Measurements from ENCODE around the gene KCNQ1. TPM values are rescaled to one million over a fixed set of nuclear protein-coding genes. Genes with fewer than 3 reads are reported as not detected.
A peak's percentile ranks its signal among the peaks of the same experiment; 100 is the strongest.

Gene KCNQ1
- polyA plus RNA-seq, 4 donors = 18.4 to 54.4 (median 21.3) TPM

DNA sequence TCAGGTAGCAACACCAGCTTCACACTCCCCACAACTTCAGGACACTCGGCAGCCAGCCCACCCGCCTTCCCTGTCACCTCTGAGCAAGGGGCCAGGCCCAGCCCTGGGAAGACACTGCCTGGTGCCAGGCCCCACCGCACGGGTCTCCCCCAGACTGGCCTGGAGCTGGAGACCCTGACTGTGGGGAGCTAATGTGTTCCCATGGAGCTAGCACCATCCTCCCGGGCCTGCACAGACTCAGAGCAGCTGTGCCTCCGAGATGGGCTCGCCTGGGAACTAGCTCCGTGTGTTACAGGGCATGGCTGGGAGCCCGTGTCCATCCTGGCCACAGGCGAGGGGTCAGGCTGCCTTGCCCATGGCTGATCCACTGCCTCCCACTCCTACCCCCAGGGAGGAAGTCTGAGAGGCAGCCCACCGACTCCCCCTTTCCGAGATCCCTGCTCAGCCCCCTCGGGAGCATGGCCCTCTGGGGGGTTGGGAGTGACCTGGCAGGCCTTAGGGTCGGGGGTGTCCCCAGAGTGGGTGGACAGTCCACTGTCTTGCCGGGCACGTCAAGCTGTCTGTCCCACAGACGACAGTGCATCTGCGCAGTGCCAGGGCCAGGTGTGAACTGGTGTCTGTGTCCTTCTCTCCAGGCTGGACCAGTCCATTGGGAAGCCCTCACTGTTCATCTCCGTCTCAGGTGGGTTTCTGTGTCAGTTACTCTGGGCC, 331.7 kb downstream of the KCNQ1 start:
- no peaks in the 10 kb centered on the region for H3K27me3 ChIP-seq (ENCODE audit: control insufficient read depth in 3 of 3, insufficient read depth in 3 of 3, low read length in 3 of 3)
- no peak overlapping the region for H3K27ac ChIP-seq (ENCODE audit: low read depth in 1 of 3, low read length in 2 of 3)
- no peaks in the 10 kb centered on the region for H3K9me3 ChIP-seq (ENCODE audit: control insufficient read depth in 2 of 2, insufficient read depth in 1 of 2, low read depth in 1 of 2, low read length in 1 of 2)
- FAIRE-seq = no peak
- no peak overlapping the region for H3K4me3 ChIP-seq (ENCODE audit: low read depth in 1 of 3, low read length in 3 of 3)
- peaks cover 0 to 50% (median 0%) of the 10 kb centered on the region in 3 donors for H3K4me1 ChIP-seq (ENCODE audit: control insufficient read depth in 3 of 3, insufficient read depth in 2 of 3, low read depth in 1 of 3, low read length in 2 of 3)
- H3K36me3 ChIP-seq (ENCODE audit: control insufficient read depth in 3 of 3, insufficient read depth in 2 of 3, low read depth in 1 of 3, low read length in 3 of 3) = peaks cover 0 to 32% (median 0%) of the 10 kb centered on the region in 3 donors
- 86 to 93% (median 89%) methylated on average over 17 to 19 of the region's 19 CpGs for WGBS, 3 donors
- DNase-seq = no peak

DNA sequence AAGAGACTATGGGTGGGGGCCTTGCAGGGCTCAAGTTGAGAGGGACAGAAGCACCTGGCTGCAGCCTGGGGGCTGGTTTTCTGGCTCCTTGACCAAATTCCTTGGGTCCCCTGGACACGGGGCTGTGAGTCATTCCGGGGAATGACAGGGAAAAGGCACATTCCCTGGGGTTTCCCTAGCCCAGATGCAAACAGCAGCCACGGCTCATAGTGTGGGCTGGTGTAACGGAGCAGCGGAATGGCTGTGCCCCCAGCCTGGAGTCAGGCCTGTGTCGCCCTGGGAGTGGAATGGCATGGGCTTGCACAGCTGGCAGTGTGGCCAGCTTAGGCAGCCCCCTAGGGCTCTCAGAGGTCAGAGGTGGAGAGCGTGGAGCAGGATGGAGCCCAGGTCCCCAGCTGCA, 332.6 kb downstream of the KCNQ1 start:
- peak overlapping the region in 1 of 3 donors; percentile 33 for H3K27ac ChIP-seq (ENCODE audit: low read depth in 1 of 3, low read length in 2 of 3)
- H3K4me1 ChIP-seq (ENCODE audit: control insufficient read depth in 3 of 3, insufficient read depth in 2 of 3, low read depth in 1 of 3, low read length in 2 of 3) = peaks cover 0 to 56% (median 0%) of the 10 kb centered on the region in 3 donors
- H3K36me3 ChIP-seq (ENCODE audit: control insufficient read depth in 3 of 3, insufficient read depth in 2 of 3, low read depth in 1 of 3, low read length in 3 of 3) = peaks cover 0 to 24% (median 0%) of the 10 kb centered on the region in 3 donors
- FAIRE-seq (no peak), DNase-seq (no peak)
- no peak overlapping the region for H3K4me3 ChIP-seq (ENCODE audit: low read depth in 1 of 3, low read length in 3 of 3)
- no peaks in the 10 kb centered on the region for H3K9me3 ChIP-seq (ENCODE audit: control insufficient read depth in 2 of 2, insufficient read depth in 1 of 2, low read depth in 1 of 2, low read length in 1 of 2)
- no peaks in the 10 kb centered on the region for H3K27me3 ChIP-seq (ENCODE audit: control insufficient read depth in 3 of 3, insufficient read depth in 3 of 3, low read length in 3 of 3)
- 67 to 78% (median 69%) methylated on average over 7 of the region's 7 CpGs for WGBS, 3 donors

DNA sequence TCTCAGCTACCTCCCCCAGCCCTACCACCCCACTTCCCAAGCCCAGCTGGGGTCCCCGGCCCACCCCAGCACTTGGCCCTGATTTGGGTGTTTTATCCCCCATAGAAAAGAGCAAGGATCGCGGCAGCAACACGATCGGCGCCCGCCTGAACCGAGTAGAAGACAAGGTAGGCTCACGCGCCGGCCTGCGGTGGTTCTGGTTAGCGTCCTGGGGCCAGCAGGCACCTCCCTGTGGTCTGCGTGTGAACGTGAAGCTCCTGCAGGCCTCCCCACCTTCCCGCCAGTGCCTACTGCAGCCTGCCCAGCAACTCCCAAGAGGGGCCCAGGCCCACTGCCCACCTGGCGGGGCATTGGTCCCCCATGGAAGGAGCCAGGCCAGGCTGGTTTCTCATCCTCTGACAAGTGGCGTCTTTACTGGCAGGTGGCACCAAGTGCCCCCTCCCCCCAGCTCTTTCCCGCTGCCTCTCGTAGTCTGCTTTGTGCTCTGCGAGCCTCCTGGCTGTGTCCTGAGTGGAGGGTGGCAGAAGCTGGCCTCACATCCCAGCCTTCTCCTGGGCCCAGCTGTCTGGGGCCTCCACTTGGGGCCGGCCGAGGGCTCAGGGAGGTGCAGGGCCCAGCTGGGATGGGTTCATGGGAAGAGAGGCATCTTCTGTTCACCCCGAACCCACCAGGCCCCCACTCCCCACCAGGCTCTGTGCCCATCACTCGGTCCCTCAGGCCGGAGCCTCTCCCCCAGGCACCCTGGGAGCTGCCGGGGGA, 333.2 kb downstream of the KCNQ1 start:
- Histone ChIP-seq H3K27me3 (ENCODE audit: control insufficient read depth in 3 of 3, insufficient read depth in 3 of 3, low read length in 3 of 3) (no peaks in the 10 kb centered on the region), H3K27ac (ENCODE audit: low read depth in 1 of 3, low read length in 2 of 3) (peak overlapping the region in 2 of 3 donors; percentile 57 to 68), H3K36me3 (ENCODE audit: control insufficient read depth in 3 of 3, insufficient read depth in 2 of 3, low read depth in 1 of 3, low read length in 3 of 3) (peaks cover 0 to 19% (median 0%) of the 10 kb centered on the region in 3 donors), H3K4me1 (ENCODE audit: control insufficient read depth in 3 of 3, insufficient read depth in 2 of 3, low read depth in 1 of 3, low read length in 2 of 3) (peaks cover 0 to 56% (median 0%) of the 10 kb centered on the region in 3 donors), H3K4me3 (ENCODE audit: low read depth in 1 of 3, low read length in 3 of 3) (no peak overlapping the region), H3K9me3 (ENCODE audit: control insufficient read depth in 2 of 2, insufficient read depth in 1 of 2, low read depth in 1 of 2, low read length in 1 of 2) (no peaks in the 10 kb centered on the region)
- peak in 1 of 2 donors; percentile 25 for DNase-seq
- 68 to 72% (median 71%) methylated on average over 27 of the region's 27 CpGs for WGBS, 3 donors
- no peak for FAIRE-seq

DNA sequence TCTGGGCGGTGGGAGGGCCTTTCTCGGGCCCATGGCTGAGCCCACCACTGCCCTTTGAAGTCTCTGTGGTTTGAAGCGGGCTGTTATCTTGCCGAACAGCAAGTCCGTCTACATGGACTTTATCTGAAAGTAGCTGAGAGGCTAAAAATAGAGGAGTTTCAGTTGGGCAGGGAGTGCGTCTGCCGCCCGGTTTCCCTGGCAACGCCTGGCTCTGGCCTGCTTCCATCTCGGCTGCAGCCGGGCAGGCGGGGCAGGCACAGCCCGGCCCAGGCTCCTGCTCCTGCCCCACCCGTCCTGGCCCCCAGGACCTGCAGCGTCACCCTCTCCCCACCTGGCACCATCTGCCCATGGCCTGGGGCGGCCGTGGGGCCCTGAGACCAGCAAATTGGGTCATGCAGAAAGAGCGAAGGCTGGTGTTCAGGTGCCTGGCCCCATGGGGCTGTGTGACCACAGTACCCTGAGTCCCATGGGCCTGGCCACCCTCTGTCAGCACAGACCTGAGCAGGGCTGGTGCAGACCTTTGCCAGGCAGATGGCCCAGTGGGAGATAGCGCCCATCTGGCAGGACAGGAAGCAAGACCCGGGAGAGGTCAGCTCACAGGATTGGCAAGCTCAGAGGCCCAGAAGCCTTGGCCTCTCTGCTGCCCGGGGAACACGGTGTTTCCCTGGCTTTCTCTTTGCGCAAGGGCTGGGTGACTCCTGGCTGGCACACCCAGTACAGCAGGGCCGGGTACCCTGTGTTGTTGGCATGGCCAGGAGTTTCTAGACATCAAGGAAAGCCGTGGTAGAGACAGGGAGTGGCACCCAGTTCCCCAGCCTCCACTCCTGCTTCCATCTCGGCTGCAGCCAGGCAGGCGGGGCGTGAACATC, 334.1 kb downstream of the KCNQ1 start:
- FAIRE-seq = no peak
- no peaks in the 10 kb centered on the region for H3K27me3 ChIP-seq (ENCODE audit: control insufficient read depth in 3 of 3, insufficient read depth in 3 of 3, low read length in 3 of 3)
- H3K36me3 ChIP-seq (ENCODE audit: control insufficient read depth in 3 of 3, insufficient read depth in 2 of 3, low read depth in 1 of 3, low read length in 3 of 3) = peaks cover 0 to 19% (median 0%) of the 10 kb centered on the region in 3 donors
- 13 to 34% (median 31%) methylated on average over 28 of the region's 28 CpGs for WGBS, 3 donors
- H3K4me3 ChIP-seq (ENCODE audit: low read depth in 1 of 3, low read length in 3 of 3) = no peak overlapping the region
- DNase-seq = peak; percentile 81 to 92
- H3K4me1 ChIP-seq (ENCODE audit: control insufficient read depth in 3 of 3, insufficient read depth in 2 of 3, low read depth in 1 of 3, low read length in 2 of 3) = peaks cover 0 to 56% (median 0%) of the 10 kb centered on the region in 3 donors
- H3K9me3 ChIP-seq (ENCODE audit: control insufficient read depth in 2 of 2, insufficient read depth in 1 of 2, low read depth in 1 of 2, low read length in 1 of 2) = no peaks in the 10 kb centered on the region
- H3K27ac ChIP-seq (ENCODE audit: low read depth in 1 of 3, low read length in 2 of 3) = peak overlapping the region; percentile 54 to 90 (median 68)

DNA sequence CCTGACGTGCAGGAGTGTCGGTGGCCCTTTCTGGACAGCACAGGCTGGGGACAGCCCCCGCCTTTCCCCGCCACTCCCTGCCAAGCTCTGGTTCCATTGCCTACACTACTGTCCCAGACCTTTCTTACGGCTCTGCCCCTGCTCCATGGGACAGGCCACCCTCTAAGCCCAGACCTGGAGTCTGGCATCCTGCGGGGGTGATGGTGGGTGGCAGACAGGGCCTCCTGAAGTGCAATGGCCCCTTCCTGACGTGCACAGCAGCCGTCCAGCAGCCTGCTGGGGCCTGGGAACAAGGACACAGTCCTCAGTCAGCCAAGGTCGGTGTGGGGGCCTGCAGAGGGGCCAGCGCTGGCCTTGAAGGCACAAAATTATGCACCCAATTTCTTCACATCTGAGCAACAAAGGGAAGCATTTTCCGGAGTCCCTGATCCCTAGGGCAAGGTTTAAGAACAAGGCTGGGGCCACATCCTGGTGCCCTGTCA, 334.7 kb downstream of the KCNQ1 start:
- WGBS, 3 donors = 31 to 62% (median 55%) methylated on average over 11 of the region's 11 CpGs
- Histone ChIP-seq H3K4me1 (ENCODE audit: control insufficient read depth in 3 of 3, insufficient read depth in 2 of 3, low read depth in 1 of 3, low read length in 2 of 3) (peaks cover 0 to 56% (median 0%) of the 10 kb centered on the region in 3 donors), H3K4me3 (ENCODE audit: low read depth in 1 of 3, low read length in 3 of 3) (no peak overlapping the region), H3K27ac (ENCODE audit: low read depth in 1 of 3, low read length in 2 of 3) (peak overlapping the region; percentile 43 to 90 (median 68)), H3K27me3 (ENCODE audit: control insufficient read depth in 3 of 3, insufficient read depth in 3 of 3, low read length in 3 of 3) (no peaks in the 10 kb centered on the region), H3K36me3 (ENCODE audit: control insufficient read depth in 3 of 3, insufficient read depth in 2 of 3, low read depth in 1 of 3, low read length in 3 of 3) (peaks cover 0 to 19% (median 0%) of the 10 kb centered on the region in 3 donors), H3K9me3 (ENCODE audit: control insufficient read depth in 2 of 2, insufficient read depth in 1 of 2, low read depth in 1 of 2, low read length in 1 of 2) (no peaks in the 10 kb centered on the region)
- no peak for FAIRE-seq
- peak in 1 of 2 donors; percentile 26 for DNase-seq

DNA sequence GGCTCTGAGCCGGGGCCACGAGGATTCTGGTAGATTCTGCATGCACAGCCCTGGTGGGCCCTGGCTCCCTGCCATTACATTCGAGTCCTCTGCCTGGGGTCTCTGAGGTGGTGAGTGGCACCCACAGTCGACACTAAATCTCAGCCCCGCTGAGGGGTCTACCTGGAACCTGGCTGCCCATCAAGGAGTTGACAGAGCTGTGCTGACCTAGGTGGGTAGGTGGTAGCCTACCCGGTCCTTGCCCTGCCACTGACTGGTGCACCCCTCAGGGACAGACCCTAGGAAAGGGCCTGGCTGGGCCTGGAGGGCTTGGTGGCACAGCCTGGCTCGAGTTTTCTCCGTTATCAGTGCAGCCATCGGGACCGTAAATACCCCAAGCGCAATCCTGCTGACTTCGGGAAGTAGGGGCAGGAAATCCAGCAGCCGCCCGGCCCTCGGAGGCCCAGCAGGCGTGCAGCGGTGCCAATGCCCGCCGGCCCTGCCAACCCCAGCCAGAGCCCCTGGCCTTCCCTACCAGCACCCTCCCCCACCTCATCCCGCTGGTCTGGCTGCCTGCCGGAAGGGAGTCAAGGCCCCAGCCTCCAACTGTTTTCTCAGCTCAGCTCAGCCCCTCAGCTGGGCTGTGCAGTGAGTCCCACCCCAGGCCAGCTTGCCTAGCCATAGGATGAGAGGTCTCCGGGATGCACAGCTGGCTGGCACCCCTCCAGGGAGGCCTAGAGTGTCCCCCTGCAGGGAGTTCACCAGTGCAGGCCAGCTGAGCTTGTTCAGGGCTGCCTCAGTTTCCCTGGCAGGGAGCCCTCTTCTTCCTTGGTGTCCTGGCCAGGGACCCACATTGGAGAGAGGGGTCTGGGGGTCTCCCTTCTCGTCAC, 335.4 kb downstream of the KCNQ1 start:
- Histone ChIP-seq H3K27me3 (ENCODE audit: control insufficient read depth in 3 of 3, insufficient read depth in 3 of 3, low read length in 3 of 3) (no peaks in the 10 kb centered on the region), H3K27ac (ENCODE audit: low read depth in 1 of 3, low read length in 2 of 3) (peak overlapping the region in 2 of 3 donors; percentile 5 to 90), H3K4me1 (ENCODE audit: control insufficient read depth in 3 of 3, insufficient read depth in 2 of 3, low read depth in 1 of 3, low read length in 2 of 3) (peaks cover 0 to 56% (median 0%) of the 10 kb centered on the region in 3 donors), H3K9me3 (ENCODE audit: control insufficient read depth in 2 of 2, insufficient read depth in 1 of 2, low read depth in 1 of 2, low read length in 1 of 2) (no peaks in the 10 kb centered on the region), H3K4me3 (ENCODE audit: low read depth in 1 of 3, low read length in 3 of 3) (no peak overlapping the region), H3K36me3 (ENCODE audit: control insufficient read depth in 3 of 3, insufficient read depth in 2 of 3, low read depth in 1 of 3, low read length in 3 of 3) (peaks cover 0 to 19% (median 0%) of the 10 kb centered on the region in 3 donors)
- 60 to 77% (median 75%) methylated on average over 20 to 23 of the region's 23 CpGs for WGBS, 3 donors
- FAIRE-seq (no peak), DNase-seq (peak in 1 of 2 donors; percentile 26)

DNA sequence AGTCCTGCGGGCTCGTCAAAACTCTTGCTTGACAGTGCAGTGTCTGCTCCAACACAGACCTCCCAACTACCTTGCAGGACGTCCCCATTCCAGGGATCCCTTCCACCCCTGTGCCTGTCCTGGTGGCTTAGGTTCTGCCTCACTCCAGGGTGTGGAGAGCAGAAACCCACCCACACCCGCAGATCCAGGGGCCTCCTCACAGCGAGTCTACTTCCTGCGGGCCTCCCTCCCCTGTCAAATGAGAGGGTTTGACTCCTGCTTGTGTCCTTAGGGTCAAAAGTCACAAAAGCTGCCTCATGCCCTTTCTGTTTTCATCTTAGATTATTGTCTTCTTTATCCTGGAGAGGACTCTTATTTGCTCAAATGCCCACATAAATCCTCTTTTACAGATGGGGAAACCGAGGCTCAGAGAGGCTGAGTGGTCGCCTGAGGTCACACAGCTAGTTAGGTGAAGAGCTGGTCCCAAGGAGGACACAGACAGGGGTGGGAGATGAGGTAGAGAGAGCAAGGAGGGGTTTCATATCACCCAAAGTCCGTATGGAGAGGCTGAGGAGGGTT, 336.1 kb downstream of the KCNQ1 start:
- H3K4me3 ChIP-seq (ENCODE audit: low read depth in 1 of 3, low read length in 3 of 3) = no peak overlapping the region
- WGBS, 3 donors = 63 to 68% (median 67%) methylated on average over 9 of the region's 9 CpGs
- DNase-seq (no peak), FAIRE-seq (no peak)
- peak overlapping the region in 1 of 3 donors; percentile 17 for H3K27ac ChIP-seq (ENCODE audit: low read depth in 1 of 3, low read length in 2 of 3)
- H3K4me1 ChIP-seq (ENCODE audit: control insufficient read depth in 3 of 3, insufficient read depth in 2 of 3, low read depth in 1 of 3, low read length in 2 of 3) = peaks cover 0 to 56% (median 0%) of the 10 kb centered on the region in 3 donors
- H3K27me3 ChIP-seq (ENCODE audit: control insufficient read depth in 3 of 3, insufficient read depth in 3 of 3, low read length in 3 of 3) = no peaks in the 10 kb centered on the region
- H3K36me3 ChIP-seq (ENCODE audit: control insufficient read depth in 3 of 3, insufficient read depth in 2 of 3, low read depth in 1 of 3, low read length in 3 of 3) = peaks cover 0 to 15% (median 0%) of the 10 kb centered on the region in 3 donors
- no peaks in the 10 kb centered on the region for H3K9me3 ChIP-seq (ENCODE audit: control insufficient read depth in 2 of 2, insufficient read depth in 1 of 2, low read depth in 1 of 2, low read length in 1 of 2)

Data from small intestine (tissue), 7 donors.